ENCODE data around the gene GALR3. TPM values are rescaled to one million over a fixed set of nuclear protein-coding genes. Genes with fewer than 3 reads are reported as not detected.

The GALR3 gene
- total and polyA plus RNA-seq, 2 of the 8 experiments (the other 6 are each of a cell fraction or from before 2014, with no cell fraction given) = 0.84 to 1.1 TPM

DNA sequence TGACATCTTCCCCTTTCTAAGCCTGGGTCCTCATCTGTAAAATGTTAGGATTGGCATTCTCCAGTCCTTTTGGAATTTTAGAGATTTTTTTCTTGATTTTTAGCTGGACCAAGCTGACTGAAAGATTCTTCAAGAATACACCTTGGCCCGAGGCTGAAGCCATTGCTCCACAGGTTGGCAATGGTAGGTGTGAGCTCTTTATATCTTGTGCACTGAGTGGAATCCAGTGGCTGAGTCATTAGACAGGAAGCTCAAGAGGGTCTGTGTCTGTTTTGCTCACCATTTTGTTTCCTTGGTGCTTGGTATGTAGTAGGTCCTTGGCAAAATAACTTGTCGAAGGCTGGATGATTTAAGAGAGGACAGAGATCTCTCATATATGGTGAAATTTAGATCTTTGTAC, 32.3 kb downstream of the GALR3 start:
- POLR2A ChIA-PET (ENCODE audit: partially characterized antibody) = interaction anchor here (0.7 to 4.3 kb wide), 23 partner anchors 7 to 79 kb away, joined by 3 to 24 read pairs (median 5); partner anchors contain the start of genes ANKRD54 and GALR3
- CTCF ChIA-PET (ENCODE audit: partially characterized antibody) = interaction anchor here (0.6 to 5.6 kb wide), 9 partner anchors 7 to 1679 kb away, joined by 3 to 38 read pairs (median 3); partner anchors contain the start of gene ANKRD54
- no peak for TF ChIP-seq BCL11A (IDR thresholded peaks at IDR 0.05; ENCODE audit: low read depth in 2 of 2, low read length in 2 of 2)
- TF ChIP-seq EGR1 (IDR thresholded peaks at IDR 0.05; ENCODE audit: borderline replicate concordance, low read depth, low read length) = no peak
- TF ChIP-seq SAP30 (IDR thresholded peaks at IDR 0.05; ENCODE audit: insufficient read depth, insufficient replicate concordance, low read length) = no peak
- TF ChIP-seq RFX5 (IDR thresholded peaks at IDR 0.05; ENCODE audit: borderline replicate concordance, low read depth, low read length) = no peak
- no peak for TF ChIP-seq KDM4A (IDR thresholded peaks at IDR 0.05; ENCODE audit: low read depth, low read length, severe bottlenecking)
- no peak for TF ChIP-seq SP4 (IDR thresholded peaks at IDR 0.05; ENCODE audit: low read length)
- TF ChIP-seq, protein P1, sequence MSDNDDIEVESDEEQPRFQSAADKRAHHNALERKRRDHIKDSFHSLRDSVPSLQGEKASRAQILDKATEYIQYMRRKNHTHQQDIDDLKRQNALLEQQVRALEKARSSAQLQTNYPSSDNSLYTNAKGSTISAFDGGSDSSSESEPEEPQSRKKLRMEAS (IDR thresholded peaks at IDR 0.05) = no peak
- TF ChIP-seq POLR2A (IDR thresholded peaks at IDR 0.05; ENCODE audit: control extremely low read depth in 1 of 2, low read depth in 2 of 2, low read length in 2 of 2) = no peak
- no peak for TF ChIP-seq SIX5 (IDR thresholded peaks at IDR 0.05; ENCODE audit: low read depth, low read length)
- TF ChIP-seq, protein P2, sequence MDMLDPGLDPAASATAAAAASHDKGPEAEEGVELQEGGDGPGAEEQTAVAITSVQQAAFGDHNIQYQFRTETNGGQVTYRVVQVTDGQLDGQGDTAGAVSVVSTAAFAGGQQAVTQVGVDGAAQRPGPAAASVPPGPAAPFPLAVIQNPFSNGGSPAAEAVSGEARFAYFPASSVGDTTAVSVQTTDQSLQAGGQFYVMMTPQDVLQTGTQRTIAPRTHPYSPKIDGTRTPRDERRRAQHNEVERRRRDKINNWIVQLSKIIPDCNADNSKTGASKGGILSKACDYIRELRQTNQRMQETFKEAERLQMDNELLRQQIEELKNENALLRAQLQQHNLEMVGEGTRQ (IDR thresholded peaks at IDR 0.05; ENCODE audit: low read length) = no peak
- TF ChIP-seq MAFK (IDR thresholded peaks at IDR 0.05; ENCODE audit: low read depth, low read length) = no peak
- TF ChIP-seq RAD21 (IDR thresholded peaks at IDR 0.05 in 1 of 2, conservative IDR thresholded peaks at IDR 0.05 in 1 of 2; ENCODE audit: low read depth in 2 of 2, low read length in 2 of 2) = no peak
- no peak for TF ChIP-seq TAF1 (IDR thresholded peaks at IDR 0.05; ENCODE audit: low read depth, low read length)

More for the DNA sequence above, 32.3 kb downstream of the GALR3 start:
- Histone ChIP-seq H3K4me1 (replicated peaks in 1 of 4; ENCODE audit: control insufficient read depth in 3 of 4, insufficient read depth in 4 of 4, low read length in 3 of 4) (no peaks in the 10 kb centered on the region), H3K4ac (replicated peaks; ENCODE audit: insufficient read length, low read depth, low read length) (no peak overlapping the region), H3K4me3 (ENCODE audit: extremely low read depth in 1 of 4, insufficient read depth in 2 of 4, low read depth in 3 of 4, low read length in 4 of 4) (no peak overlapping the region), H3K14ac (ENCODE audit: insufficient read length) (no peak overlapping the region), H4K5ac (ENCODE audit: insufficient read length, low read depth, low read length) (no peak overlapping the region), H3K23me2 (ENCODE audit: low read depth, low read length) (no peaks in the 10 kb centered on the region), H3K9me3 (ENCODE audit: insufficient read depth in 2 of 2, low read depth in 1 of 2, low read length in 1 of 2) (no peaks in the 10 kb centered on the region), H2AFZ (ENCODE audit: low read length) (no peak overlapping the region), H4K8ac (ENCODE audit: extremely low read depth, insufficient read depth, low read length) (no peak overlapping the region), H2BK120ac (replicated peaks; ENCODE audit: low read depth, low read length) (no peak overlapping the region), H2AK5ac (ENCODE audit: low read depth, low read length) (no peak overlapping the region), H3K79me2 (ENCODE audit: control insufficient read depth in 1 of 2, insufficient read depth in 2 of 2, low read length in 2 of 2) (peaks cover 0 to 48% of the 10 kb centered on the region in 2 experiments; a peak in 2 of 4 replicates), H2BK15ac (ENCODE audit: low read length) (no peak overlapping the region), H3K27me3 (replicated peaks in 1 of 4; ENCODE audit: control insufficient read depth in 3 of 4, extremely low read depth in 1 of 4, insufficient read depth in 3 of 4, low read length in 3 of 4) (no peaks in the 10 kb centered on the region), H3K9ac (replicated peaks in 1 of 4; ENCODE audit: extremely low read depth in 1 of 4, low read depth in 3 of 4, low read length in 3 of 4) (no peak overlapping the region), H2BK5ac (ENCODE audit: low read depth, low read length) (no peak overlapping the region), H3K23ac (ENCODE audit: insufficient read length) (no peak overlapping the region), H4K20me1 (replicated peaks in 1 of 2; ENCODE audit: control insufficient read depth in 1 of 2, insufficient read depth in 2 of 2, low read length in 2 of 2) (peaks cover 2 to 4% of the 10 kb centered on the region in 2 experiments), H2BK20ac (ENCODE audit: low read length) (no peak overlapping the region), H2BK12ac (ENCODE audit: low read depth, low read length) (no peak overlapping the region), H3K27ac (ENCODE audit: low read depth, low read length) (no peak overlapping the region), H3K36me3 (ENCODE audit: control insufficient read depth in 2 of 4, insufficient read depth in 4 of 4, low read length in 3 of 4) (peaks cover 39 to 93% (median 74%) of the 10 kb centered on the region in 4 experiments), H3K18ac (ENCODE audit: extremely low read depth, low read length) (no peak overlapping the region), H4K91ac (replicated peaks; ENCODE audit: insufficient read length, low read length) (no peak overlapping the region), H3K56ac (replicated peaks; ENCODE audit: insufficient read length, low read depth, low read length) (no peak overlapping the region), H3K79me1 (ENCODE audit: low read depth, low read length) (peaks cover 7% of the 10 kb centered on the region), H3K4me2 (ENCODE audit: insufficient read depth in 1 of 2, low read depth in 2 of 2, low read length in 2 of 2) (no peak overlapping the region)
- FAIRE-seq (no peak), DNase-seq (ENCODE audit: low read depth in 1 of 2, low spot score in 2 of 2) (no peak)
- WGBS, 2 experiments (ENCODE audit: extremely low coverage in 1 of 2, insufficient coverage in 1 of 2, insufficient read length in 1 of 2, insufficient replicate concordance in 2 of 2, low coverage in 1 of 2, low lambda C conversion rate in 2 of 2, missing lambda C conversion rate in 1 of 2) = 97% methylated on average over 2 of the region's 2 CpGs; no CpG with 5 or more reads in 1 of the 2 experiments

Measured in H1 (cell line).